H1 (cell line): ENCODE data around the gene SGSH. TPM values are rescaled to one million over a fixed set of nuclear protein-coding genes. Genes with fewer than 3 reads are reported as not detected.

Source experiments
- CTCF ChIA-PET: fragments of 300-600 bp; sonication (Branson Sonifier 250); formaldehyde crosslinking; loops from one replicate; lab custom pipeline; 2021; ENCODE audit not compliant: partially characterized antibody; lab: Charles Lee
- POLR2A ChIA-PET: fragments of 300-600 bp; sonication (Branson Sonifier 250); formaldehyde crosslinking; loops from one replicate; lab custom pipeline; 2021; ENCODE audit warnings: inconsistent platforms; ENCODE audit not compliant: partially characterized antibody; lab: Charles Lee
- DNase-seq, 2 experiments: peaks; one replicate each; pipeline versions ENCODE4 v3.0.0 to v3.0.0-alpha.2; 2010 to 2022; ENCODE audit warnings: low spot score in 2 of 2, low read depth in 1 of 2, mixed read lengths in 1 of 2
- FAIRE-seq: peaks from 2 replicates; lab custom pipeline; 2011; peaks lifted over from hg19 to GRCh38; lab: Jason Lieb, UNC
- H2AFZ ChIP-seq: 2 replicates; pipeline ENCODE4 v1.8.1; 2012; ENCODE audit warnings: low read length, inconsistent platforms
- H2AK5ac ChIP-seq: 2 replicates; pipeline ENCODE4 v1.6.1; 2013; ENCODE audit warnings: low read depth, low read length
- H2BK120ac ChIP-seq: replicated peaks from 2 replicates; pipeline ENCODE3; 2013; ENCODE audit warnings: low read depth, low read length, inconsistent platforms
- H2BK12ac ChIP-seq: 2 replicates; pipeline ENCODE4 v1.6.1; 2013; ENCODE audit warnings: low read depth, low read length
- H2BK15ac ChIP-seq: 2 replicates; pipeline ENCODE4 v1.6.1; 2013; ENCODE audit warnings: low read length
- H2BK20ac ChIP-seq: 2 replicates; pipeline ENCODE4 v1.6.1; 2013; ENCODE audit warnings: low read length
- H2BK5ac ChIP-seq: 2 replicates; pipeline ENCODE4 v1.6.1; 2013; ENCODE audit warnings: low read depth, low read length
- H3K14ac ChIP-seq: 2 replicates; pipeline ENCODE4 v1.6.1; 2013; ENCODE audit warnings: inconsistent platforms; ENCODE audit not compliant: insufficient read length
- H3K18ac ChIP-seq: 2 replicates; pipeline ENCODE4 v1.6.1; 2013; ENCODE audit warnings: low read length; ENCODE audit errors: extremely low read depth
- H3K23ac ChIP-seq: 2 replicates; pipeline ENCODE4 v1.6.1; 2013; ENCODE audit warnings: inconsistent platforms; ENCODE audit not compliant: insufficient read length
- H3K23me2 ChIP-seq: 2 replicates; pipeline ENCODE4 v1.6.1; 2013; ENCODE audit warnings: low read depth, low read length
- H3K27ac ChIP-seq: 2 replicates; pipeline ENCODE4 v1.6.1; 2011; ENCODE audit warnings: low read depth, low read length, inconsistent platforms
- H3K27me3 ChIP-seq, 4 experiments: replicated peaks in 1 of 4; 1 replicate in 1 of 4; 2 replicates in 3 of 4; pipeline versions ENCODE4 v1.6.1 to v1.8.1; 2011 to 2013; ENCODE audit warnings: low read length in 3 of 4, mild to moderate bottlenecking in 3 of 4, inconsistent platforms in 2 of 4, mixed read lengths in 2 of 4, moderate library complexity in 1 of 4; ENCODE audit not compliant: control insufficient read depth in 3 of 4, insufficient read depth in 3 of 4; ENCODE audit errors: extremely low read depth in 1 of 4
- H3K36me3 ChIP-seq, 4 experiments: 2 replicates each; pipeline versions ENCODE4 v1.6.1 to v1.8.1; 2011 to 2013; ENCODE audit warnings: mild to moderate bottlenecking in 4 of 4, low read length in 3 of 4, moderate library complexity in 2 of 4, control low read depth in 1 of 4, inconsistent platforms in 1 of 4; ENCODE audit not compliant: insufficient read depth in 4 of 4, control insufficient read depth in 2 of 4
- H3K4ac ChIP-seq: replicated peaks from 2 replicates; pipeline ENCODE3; 2013; ENCODE audit warnings: low read length, low read depth, mixed read lengths, inconsistent platforms; ENCODE audit not compliant: insufficient read length
- H3K4me1 ChIP-seq, 4 experiments: replicated peaks in 1 of 4; 1 replicate in 1 of 4; 2 replicates in 3 of 4; pipeline versions ENCODE4 v1.6.1 to v1.8.1; 2011 to 2013; ENCODE audit warnings: low read length in 3 of 4, inconsistent platforms in 2 of 4, mixed read lengths in 1 of 4; ENCODE audit not compliant: insufficient read depth in 4 of 4, control insufficient read depth in 3 of 4
- H3K4me2 ChIP-seq, 2 experiments: 2 replicates each; pipeline versions ENCODE4 v1.6.1 to v1.8.1; 2011 to 2013; ENCODE audit warnings: low read depth in 2 of 2, low read length in 2 of 2, control low read depth in 1 of 2, inconsistent platforms in 1 of 2, mild to moderate bottlenecking in 1 of 2; ENCODE audit not compliant: insufficient read depth in 1 of 2
- H3K4me3 ChIP-seq, 4 experiments: fragments of 200-600, 300-600 bp in 1 of 4; sonication (generic), shearing (Covaris generic), sonication (Bioruptor Twin) in 1 of 4; 2 replicates each; pipeline versions ENCODE4 v1.5.1 to v1.8.1; 2011 to 2016; ENCODE audit warnings: low read length in 4 of 4, low read depth in 3 of 4, control low read depth in 2 of 4, inconsistent platforms in 2 of 4, mild to moderate bottlenecking in 2 of 4, mixed read lengths in 1 of 4, moderate library complexity in 1 of 4; ENCODE audit not compliant: insufficient read depth in 2 of 4; ENCODE audit errors: extremely low read depth in 1 of 4
- H3K56ac ChIP-seq: replicated peaks from 2 replicates; pipeline ENCODE3; 2013; ENCODE audit warnings: low read depth, mild to moderate bottlenecking, mixed read lengths, low read length, inconsistent platforms; ENCODE audit not compliant: insufficient read length
- H3K79me1 ChIP-seq: 2 replicates; pipeline ENCODE4 v1.6.1; 2013; ENCODE audit warnings: low read depth, low read length, control low read depth
- H3K79me2 ChIP-seq, 2 experiments: 2 replicates each; pipeline versions ENCODE4 v1.6.1 to v1.8.1; 2012 to 2013; ENCODE audit warnings: low read length in 2 of 2, mild to moderate bottlenecking in 2 of 2, inconsistent platforms in 1 of 2; ENCODE audit not compliant: insufficient read depth in 2 of 2, control insufficient read depth in 1 of 2
- H3K9ac ChIP-seq, 4 experiments: replicated peaks in 1 of 4; 1 replicate in 1 of 4; 2 replicates in 3 of 4; pipeline versions ENCODE4 v1.6.1 to v1.8.1; 2011 to 2013; ENCODE audit warnings: low read depth in 3 of 4, low read length in 3 of 4, control low read depth in 2 of 4, mild to moderate bottlenecking in 2 of 4, moderate library complexity in 2 of 4, inconsistent platforms in 1 of 4; ENCODE audit errors: extremely low read depth in 1 of 4
- H3K9me3 ChIP-seq, 2 experiments: 2 replicates each; pipeline versions ENCODE4 v1.6.1 to v1.8.1; 2012 to 2013; ENCODE audit warnings: mild to moderate bottlenecking in 2 of 2, moderate library complexity in 2 of 2, control low read depth in 1 of 2, inconsistent platforms in 1 of 2, low read depth in 1 of 2, low read length in 1 of 2, mixed read lengths in 1 of 2; ENCODE audit not compliant: insufficient read depth in 2 of 2
- H4K20me1 ChIP-seq, 2 experiments: replicated peaks in 1 of 2; 2 replicates each; pipeline versions ENCODE3 to v1.8.1; 2011 to 2013; ENCODE audit warnings: inconsistent platforms in 2 of 2, low read length in 2 of 2, mild to moderate bottlenecking in 1 of 2; ENCODE audit not compliant: insufficient read depth in 2 of 2, control insufficient read depth in 1 of 2
- H4K5ac ChIP-seq: 2 replicates; pipeline ENCODE4 v1.6.1; 2013; ENCODE audit warnings: low read length, low read depth, mixed read lengths, inconsistent platforms; ENCODE audit not compliant: insufficient read length
- H4K8ac ChIP-seq: 2 replicates; pipeline ENCODE4 v1.8.0; 2013; ENCODE audit warnings: mild to moderate bottlenecking, moderate library complexity, low read length, inconsistent platforms; ENCODE audit not compliant: insufficient read depth; ENCODE audit errors: extremely low read depth
- H4K91ac ChIP-seq: replicated peaks from 2 replicates; pipeline ENCODE3; 2013; ENCODE audit warnings: low read length, mixed read lengths, inconsistent platforms; ENCODE audit not compliant: insufficient read length
- GABPA ChIP-seq: IDR thresholded peaks from 2 replicates; pipeline ENCODE4 v1.6.1; 2011; ENCODE audit warnings: mild to moderate bottlenecking, low read length, moderate library complexity, borderline replicate concordance; ENCODE audit not compliant: insufficient read depth
- TAF7 ChIP-seq: optimal IDR thresholded peaks from 2 replicates; pipeline ENCODE3; 2011; ENCODE audit warnings: low read depth, mild to moderate bottlenecking, inconsistent platforms, low read length, moderate library complexity, borderline replicate concordance
- WGBS, 2 experiments: shearing (Covaris generic) in 1 of 2; methylation state at CpG; one replicate each; pipeline versions ENCODE4 v1.1.6 to v1.1.7; 2013 to 2015; ENCODE audit warnings: low lambda C conversion rate in 2 of 2, mixed read lengths in 2 of 2, inconsistent platforms in 1 of 2, low coverage in 1 of 2, missing lambda C conversion rate in 1 of 2; ENCODE audit not compliant: insufficient replicate concordance in 2 of 2, insufficient coverage in 1 of 2, insufficient read length in 1 of 2; ENCODE audit errors: extremely low coverage in 1 of 2, missing lambda C conversion rate in 1 of 2; 5-methylcytosine and 5-hydroxymethylcytosine counted together
- polyA plus RNA-seq, 7 experiments: library from polyadenylated mRNA; depleted of rRNA in 3 of 7; stranded (reverse) in 5 of 7; unstranded in 2 of 7; fragments of >200 nt in 5 of 7; fragments of 200-250 nt in 2 of 7; gene quantifications; 1 replicate in 5 of 7; 2 replicates in 1 of 7; 4 replicates in 1 of 7; pipeline versions ENCODE4 v1.2.1 to v1.2.3, GENCODE V29; 2011 to 2013; ENCODE audit warnings: missing spikeins in 2 of 7, mixed read lengths in 2 of 7
- total RNA-seq: library from RNA; stranded (reverse); fragmentation: NEBNext Ultra II Directional; extraction: Animal tissue kit (Norgen Biotek cat#: 25700); gene quantifications from 2 replicates; pipeline ENCODE4 v1.2.1, GENCODE V29; 2021
- TF ChIP-seq, protein P1 (sequence below): IDR thresholded peaks from 2 replicates; pipeline ENCODE4 v1.6.1; 2011; ENCODE audit warnings: low read length, improper control_type of control experiment

The SGSH gene
- total and polyA plus RNA-seq, 2 of the 8 experiments (the other 6 are each of a cell fraction or from before 2014, with no cell fraction given): 18.0 to 19.6 TPM

DNA sequence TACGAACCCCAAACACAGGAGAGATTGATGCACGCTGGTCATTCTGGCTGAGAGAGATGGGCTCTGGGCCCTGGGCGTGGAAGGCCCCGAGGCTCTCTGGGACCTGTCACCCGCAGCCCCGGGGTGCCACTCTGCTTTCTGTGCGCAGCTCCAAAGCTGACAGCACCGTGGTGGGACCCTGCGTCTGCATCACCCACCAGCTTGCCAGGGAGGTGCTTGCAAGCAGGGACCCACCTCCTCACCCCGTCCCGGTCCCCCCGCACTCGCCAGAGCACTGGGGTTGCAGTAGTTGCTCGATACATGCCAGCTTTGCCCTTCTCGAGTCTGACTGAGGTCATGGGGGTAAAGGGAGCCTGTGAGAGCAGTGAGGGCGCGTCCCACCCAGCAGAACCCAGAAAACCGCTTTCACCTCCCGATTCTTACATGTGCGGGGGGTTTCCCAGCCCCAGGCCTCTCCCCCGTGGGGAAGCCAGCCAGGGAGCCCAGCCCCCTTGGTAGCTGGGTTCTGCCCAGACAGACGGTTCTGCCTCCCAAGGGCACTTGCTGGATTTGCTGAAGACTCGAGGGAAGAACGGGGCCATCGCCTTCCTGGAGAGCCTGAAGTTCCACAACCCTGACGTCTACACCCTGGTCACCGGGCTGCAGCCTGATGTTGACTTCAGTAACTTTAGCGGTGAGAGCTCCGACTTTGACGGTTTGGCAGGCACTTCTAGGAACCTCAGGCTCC is 37.9 kb downstream of the SGSH start:
- H3K9ac ChIP-seq: no peak overlapping the region
- TF ChIP-seq TAF7 (no peak), GABPA (no peak)
- TF ChIP-seq, protein P1, sequence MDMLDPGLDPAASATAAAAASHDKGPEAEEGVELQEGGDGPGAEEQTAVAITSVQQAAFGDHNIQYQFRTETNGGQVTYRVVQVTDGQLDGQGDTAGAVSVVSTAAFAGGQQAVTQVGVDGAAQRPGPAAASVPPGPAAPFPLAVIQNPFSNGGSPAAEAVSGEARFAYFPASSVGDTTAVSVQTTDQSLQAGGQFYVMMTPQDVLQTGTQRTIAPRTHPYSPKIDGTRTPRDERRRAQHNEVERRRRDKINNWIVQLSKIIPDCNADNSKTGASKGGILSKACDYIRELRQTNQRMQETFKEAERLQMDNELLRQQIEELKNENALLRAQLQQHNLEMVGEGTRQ: no peak

More for the DNA sequence above, 37.9 kb downstream of the SGSH start:
- Histone ChIP-seq H4K5ac (no peak overlapping the region), H2BK120ac (no peak overlapping the region), H3K4me1 (no peaks in the 10 kb centered on the region), H3K4me2 (no peak overlapping the region), H4K91ac (no peak overlapping the region), H4K8ac (0 out of 2 replicates have a peak overlapping the region, but pooled peaks have one; percentile 15), H2BK5ac (no peak overlapping the region), H2BK12ac (no peak overlapping the region), H3K23me2 (no peaks in the 10 kb centered on the region), H3K27me3 (no peaks in the 10 kb centered on the region), H3K56ac (peak overlapping the region; percentile 52), H3K18ac (no peak overlapping the region), H3K23ac (no peak overlapping the region), H2BK15ac (no peak overlapping the region), H2BK20ac (no peak overlapping the region), H3K79me2 (no peaks in the 10 kb centered on the region), H3K4me3 (no peak overlapping the region), H3K9me3 (no peaks in the 10 kb centered on the region), H2AK5ac (no peak overlapping the region), H3K36me3 (no peaks in the 10 kb centered on the region), H3K27ac (no peak overlapping the region), H3K14ac (no peak overlapping the region), H3K79me1 (no peaks in the 10 kb centered on the region; the same call in 1 of the 2 replicates), H3K4ac (no peak overlapping the region), H4K20me1 (no peaks in the 10 kb centered on the region), H2AFZ (no peak overlapping the region; the same call in 1 of the 2 replicates)
- DNase-seq: no peak
- POLR2A ChIA-PET: interaction anchor here (1.1 kb wide), 1 partner anchor 19 kb away, joined by 4 read pairs; no protein-coding TSS in a partner anchor
- 88% methylated on average over 27 of the region's 30 CpGs; no CpG with 5 or more reads in 1 of the 2 experiments for WGBS, 2 experiments
- no peak for FAIRE-seq
- CTCF ChIA-PET: interaction anchor here (0.5 to 8.9 kb wide), 10 partner anchors 10 to 182 kb away, joined by 3 to 73 read pairs (median 4); no protein-coding TSS in a partner anchor
